SK-N-SH treated with all-trans-retinoic acid at 6 μM for 48 hours (cell line): ENCODE measurements around the gene CHIC2.

Experiments used
- ARNTL ChIP-seq: fragments of 450-650 bp; formaldehyde crosslinking; IDR thresholded peaks from 2 replicates; pipeline ENCODE4 v1.5.0; 2020; ENCODE audit warnings: low read depth, mild to moderate bottlenecking, moderate library complexity, borderline replicate concordance
- BACH2 ChIP-seq: fragments of 250-450 bp; sonication (Bioruptor Pico); IDR thresholded peaks from 2 replicates; pipeline ENCODE4 v1.9.0; 2021; ENCODE audit warnings: mild to moderate bottlenecking, borderline replicate concordance
- CREB5 ChIP-seq: fragments of 250-450 bp; sonication (Bioruptor Pico); IDR thresholded peaks from 2 replicates; pipeline ENCODE4 v1.5.1; 2020; ENCODE audit warnings: low read depth, mild to moderate bottlenecking, moderate library complexity
- ESRRG ChIP-seq: fragments of 250-450 bp; sonication (Bioruptor Pico); IDR thresholded peaks from 2 replicates; pipeline ENCODE4 v1.6.1; 2021; ENCODE audit warnings: mild to moderate bottlenecking
- PATZ1 ChIP-seq: fragments of 250-450 bp; sonication (Bioruptor Pico); IDR thresholded peaks from 2 replicates; pipeline ENCODE4 v1.8.0; 2020; ENCODE audit warnings: mild to moderate bottlenecking, moderate library complexity, borderline replicate concordance
- PPARA ChIP-seq: fragments of 250-450 bp; sonication (Bioruptor Pico); IDR thresholded peaks from 2 replicates; pipeline ENCODE4 v1.5.0; 2020; ENCODE audit warnings: mild to moderate bottlenecking, borderline replicate concordance
- ZC3H10 ChIP-seq: fragments of 250-450 bp; sonication (Bioruptor Pico); IDR thresholded peaks from 2 replicates; pipeline ENCODE4 v1.5.1; 2021; ENCODE audit warnings: mild to moderate bottlenecking, moderate library complexity
- ZFP3 ChIP-seq: fragments of 250-450 bp; sonication (Bioruptor Pico); IDR thresholded peaks from 2 replicates; pipeline ENCODE4 v1.5.0; 2020; ENCODE audit warnings: mild to moderate bottlenecking, moderate library complexity
- ZNF70 ChIP-seq: fragments of 450-650 bp; formaldehyde crosslinking; IDR thresholded peaks from 2 replicates; pipeline ENCODE4 v1.5.0; 2020; ENCODE audit warnings: mild to moderate bottlenecking, moderate library complexity
- ZNF8 ChIP-seq: fragments of 450-650 bp; formaldehyde crosslinking; IDR thresholded peaks from 2 replicates; pipeline ENCODE4 v1.5.0; 2020; ENCODE audit warnings: mild to moderate bottlenecking, moderate library complexity

GRCh38 chr4:53981066-53981465 is 83.3 kb downstream of the CHIC2 start:
- TF ChIP-seq ARNTL (CRISPR knock-in tag) (no peak), PPARA (CRISPR knock-in tag) (no peak), ESRRG (CRISPR knock-in tag) (no peak), CREB5 (CRISPR knock-in tag) (no peak), ZFP3 (CRISPR knock-in tag) (no peak), PATZ1 (CRISPR knock-in tag) (no peak), ZNF70 (CRISPR knock-in tag) (no peak), ZC3H10 (CRISPR knock-in tag) (no peak), BACH2 (no peak), ZNF8 (CRISPR knock-in tag) (no peak)
